Aorta (tissue), 5 donors: ENCODE measurements around the gene PTPRG. TPM values are rescaled to one million over a fixed set of nuclear protein-coding genes. Genes with fewer than 3 reads are reported as not detected.

Source experiments
- ATAC-seq: fragments of 200-7000 bp; cut with Tn5 transposase; one replicate; pipeline ENCODE4 v1.9.1; 2022; ENCODE audit warnings: moderate library complexity; ENCODE audit not compliant: low FRiP score
- DNase-seq, 2 donors: peaks; one replicate each; pipeline ENCODE4 v3.0.0-alpha.2; 2020
- H3K27ac ChIP-seq, 2 donors: one replicate each; pipeline ENCODE4 v1.5.1; 2013; ENCODE audit warnings: low read length in 2 of 2, mild to moderate bottlenecking in 2 of 2, moderate library complexity in 2 of 2, control low read depth in 1 of 2, inconsistent platforms in 1 of 2, low read depth in 1 of 2
- H3K27me3 ChIP-seq, 2 donors: one replicate each; pipeline ENCODE4 v1.6.1; 2013; ENCODE audit warnings: control low read depth in 1 of 2, low read length in 1 of 2, mild to moderate bottlenecking in 1 of 2, moderate library complexity in 1 of 2; ENCODE audit not compliant: insufficient read depth in 2 of 2, control insufficient read depth in 1 of 2
- H3K36me3 ChIP-seq, 2 donors: one replicate each; pipeline ENCODE4 v1.6.1; 2013; ENCODE audit warnings: control low read depth in 1 of 2, low read length in 1 of 2, mild to moderate bottlenecking in 1 of 2; ENCODE audit not compliant: insufficient read depth in 2 of 2, control insufficient read depth in 1 of 2
- H3K4me1 ChIP-seq, 2 donors: one replicate each; pipeline ENCODE4 v1.6.1; 2013; ENCODE audit warnings: low read length in 2 of 2, control low read depth in 1 of 2, mild to moderate bottlenecking in 1 of 2, moderate library complexity in 1 of 2; ENCODE audit not compliant: insufficient read depth in 2 of 2, control insufficient read depth in 1 of 2
- H3K4me3 ChIP-seq, 2 donors: one replicate each; pipeline ENCODE4 v1.5.1; 2013; ENCODE audit warnings: low read length in 2 of 2, control low read depth in 1 of 2, mild to moderate bottlenecking in 1 of 2
- H3K9me3 ChIP-seq: one replicate; pipeline ENCODE4 v1.6.1; 2013; ENCODE audit warnings: mild to moderate bottlenecking, low read length; ENCODE audit not compliant: control insufficient read depth
- WGBS, 2 donors: extraction: QIAGEN DNeasy Blood & Tissue Kit; methylation state at CpG; one replicate each; pipeline ENCODE4 v1.1.7; 2013; 5-methylcytosine and 5-hydroxymethylcytosine counted together
- intact Hi-C, 2 donors: fragments of 100-400 bp; cut with DNase I; formaldehyde crosslinking; loops; one replicate each; pipeline versions ENCODE4 v1.14.2 to v1.15.0; 2022
- polyA plus RNA-seq, 2 donors: library from polyadenylated mRNA; stranded (reverse); fragments of 200-250 nt; gene quantifications; one replicate each; pipeline ENCODE4 v1.2.3, GENCODE V29; 2013
- total RNA-seq, 2 donors: library from RNA; stranded (reverse); fragmentation: NEBNext Ultra II Directional; extraction: Animal tissue kit (Norgen Biotek cat#: 25700); gene quantifications; one replicate each; pipeline ENCODE4 v1.2.1, GENCODE V29; 2021
- donor health status: healthy with polysubstance abuse.
- donor health status: Bipolar disorder and iron deficiency.
- donor health status: DM: no; HTN: no; CAD: no.
- donor health status: DM: no; HTN: no; CAD: no.
- donor health status: DM: yes; HTN: yes; CAD: no.

PTPRG gene
- total and polyA plus RNA-seq, 4 donors: 5.3 to 150 (median 52.4) TPM

DNA sequence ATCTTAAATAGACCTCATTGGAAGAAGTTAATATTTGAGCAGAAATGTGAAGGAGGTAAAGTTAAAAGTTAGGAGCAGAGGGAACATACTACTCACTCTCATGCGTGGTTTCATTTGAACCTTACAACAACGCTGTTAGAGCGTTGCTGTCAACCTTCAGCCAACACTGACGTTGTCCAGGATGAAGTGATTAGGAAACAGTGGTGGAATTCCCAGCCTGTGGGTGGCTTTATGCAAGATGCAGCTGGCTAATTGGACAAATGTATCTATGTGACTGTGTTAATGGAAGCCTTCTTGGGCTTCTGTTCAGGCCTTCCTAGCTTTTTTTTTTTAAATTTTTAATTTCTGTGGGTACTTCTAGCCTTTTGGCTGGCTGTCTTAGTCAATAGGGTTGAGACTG lies 40.5 kb downstream of the PTPRG start:
- Histone ChIP-seq H3K4me3 (no peak overlapping the region), H3K27me3 (no peaks in the 10 kb centered on the region), H3K9me3 (no peaks in the 10 kb centered on the region), H3K4me1 (no peaks in the 10 kb centered on the region), H3K27ac (no peak overlapping the region), H3K36me3 (peaks cover 1 to 3% of the 10 kb centered on the region in 2 donors)
- WGBS, 2 donors: 90 to 92% methylated on average over 4 of the region's 4 CpGs
- DNase-seq: no peak
- intact Hi-C loops: no loop called here
- no peak for ATAC-seq

DNA sequence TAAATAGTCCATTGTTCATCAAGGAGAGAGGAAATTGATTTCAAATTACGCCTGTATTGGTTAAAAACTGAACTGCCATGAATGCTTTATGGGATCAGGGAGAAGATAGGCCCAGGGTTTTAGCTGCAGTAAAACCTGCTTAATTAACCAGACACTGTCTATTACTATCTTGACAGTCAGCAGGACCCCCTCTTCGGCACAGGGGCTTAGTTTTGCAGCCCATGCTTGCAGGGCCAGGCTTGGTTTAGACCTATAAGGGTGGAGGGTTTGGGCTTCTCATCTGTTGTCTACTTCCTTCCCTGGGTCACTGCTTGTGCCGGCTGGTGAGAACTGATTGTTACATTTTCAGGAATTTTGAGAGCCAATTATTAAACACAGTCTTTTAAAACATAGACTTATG lies 41.1 kb downstream of the PTPRG start:
- H3K36me3 ChIP-seq: peaks cover 1 to 3% of the 10 kb centered on the region in 2 donors
- H3K27ac ChIP-seq: no peak overlapping the region
- no peaks in the 10 kb centered on the region for H3K9me3 ChIP-seq
- no peak for ATAC-seq
- no peak for DNase-seq
- intact Hi-C loops: no loop called here
- no peaks in the 10 kb centered on the region for H3K4me1 ChIP-seq
- H3K4me3 ChIP-seq: no peak overlapping the region
- H3K27me3 ChIP-seq: no peaks in the 10 kb centered on the region
- WGBS, 2 donors: 91 to 95% methylated on average over 3 of the region's 3 CpGs

- no peaks in the 10 kb centered on the region for H3K27me3 ChIP-seq
- no peak for DNase-seq
- H3K4me1 ChIP-seq: no peaks in the 10 kb centered on the region
- no peak overlapping the region for H3K4me3 ChIP-seq
- H3K9me3 ChIP-seq: no peaks in the 10 kb centered on the region
- peaks cover 1 to 3% of the 10 kb centered on the region in 2 donors for H3K36me3 ChIP-seq
- intact Hi-C loops: no loop called here
- no peak overlapping the region for H3K27ac ChIP-seq
- ATAC-seq: no peak
- 92 to 95% methylated on average over 4 of the region's 4 CpGs for WGBS, 2 donors
Observed at GRCh38 chr3:61605589-61606175, 44.3 kb downstream of the PTPRG start.

- WGBS, 2 donors: 94 to 95% methylated on average over 6 of the region's 6 CpGs
Observed at GRCh38 chr3:61606196-61606595, 44.8 kb downstream of the PTPRG start.

DNA sequence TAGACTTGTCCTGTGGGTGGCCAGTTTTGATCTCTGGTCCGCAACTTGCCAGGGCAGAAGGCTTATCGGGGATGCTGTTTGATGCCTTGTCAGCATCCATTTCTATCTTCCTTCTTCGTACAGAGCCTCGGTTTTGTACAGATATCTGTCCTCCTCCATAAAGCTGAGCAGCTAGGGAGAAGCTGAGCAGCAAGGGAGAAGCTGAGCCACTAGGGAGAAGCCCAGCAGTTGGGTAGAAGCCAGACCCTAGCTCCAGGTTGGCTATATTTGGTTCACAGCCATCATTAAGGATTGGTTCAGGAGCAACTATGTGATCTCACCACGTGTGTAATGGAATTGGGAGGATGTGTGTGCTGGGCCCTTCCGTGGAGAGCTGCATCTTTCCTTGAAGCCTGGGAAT lies 46.7 kb downstream of the PTPRG start:
- H3K27me3 ChIP-seq: no peaks in the 10 kb centered on the region
- DNase-seq (no peak), ATAC-seq (no peak)
- H3K4me3 ChIP-seq: no peak overlapping the region
- intact Hi-C loops: no loop called here
- H3K9me3 ChIP-seq: no peaks in the 10 kb centered on the region
- H3K36me3 ChIP-seq: peaks cover 1 to 3% of the 10 kb centered on the region in 2 donors
- peaks cover 0 to 1% of the 10 kb centered on the region in 2 donors for H3K4me1 ChIP-seq
- WGBS, 2 donors: 79 to 85% methylated on average over 6 of the region's 6 CpGs
- no peak overlapping the region for H3K27ac ChIP-seq

More at GRCh38 chr3:61606196-61606595, 44.8 kb downstream of the PTPRG start:
- no peaks in the 10 kb centered on the region for H3K27me3 ChIP-seq
- intact Hi-C loops: no loop called here
- no peak overlapping the region for H3K4me3 ChIP-seq
- H3K9me3 ChIP-seq: no peaks in the 10 kb centered on the region
- no peak overlapping the region for H3K27ac ChIP-seq
- no peak for DNase-seq
- ATAC-seq: no peak
- H3K36me3 ChIP-seq: peaks cover 1 to 3% of the 10 kb centered on the region in 2 donors
- H3K4me1 ChIP-seq: no peaks in the 10 kb centered on the region

GRCh38 chr3:61608711-61609110 lies 47.3 kb downstream of the PTPRG start:
- intact Hi-C loops: no loop called here
- ATAC-seq (no peak), DNase-seq (no peak)
- no peaks in the 10 kb centered on the region for H3K27me3 ChIP-seq
- H3K4me3 ChIP-seq: no peak overlapping the region
- H3K27ac ChIP-seq: no peak overlapping the region
- H3K4me1 ChIP-seq: peaks cover 0 to 1% of the 10 kb centered on the region in 2 donors
- no peaks in the 10 kb centered on the region for H3K9me3 ChIP-seq
- H3K36me3 ChIP-seq: peaks cover 1 to 3% of the 10 kb centered on the region in 2 donors
- WGBS, 2 donors: 91 to 92% methylated on average over 5 of the region's 5 CpGs

DNA sequence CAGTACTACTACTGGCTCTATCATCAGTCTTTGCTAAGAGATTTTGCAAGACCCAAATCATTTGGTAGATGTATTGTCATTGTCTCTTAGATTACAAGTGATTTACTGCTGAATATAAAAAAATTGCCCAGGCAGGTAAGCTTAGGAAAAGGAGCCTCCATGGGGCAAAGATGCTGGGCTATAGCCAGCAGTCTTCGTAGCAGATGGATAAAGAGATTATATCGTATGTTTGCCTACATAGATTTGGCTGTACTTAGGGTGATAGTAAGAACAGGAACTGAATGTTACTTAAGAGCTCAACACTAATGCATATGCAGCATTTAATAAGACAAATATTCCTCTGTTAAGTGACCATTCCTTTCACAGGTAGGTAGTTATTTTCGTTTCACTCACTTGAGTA lies 48.9 kb downstream of the PTPRG start:
- peaks cover 0 to 1% of the 10 kb centered on the region in 2 donors for H3K4me1 ChIP-seq
- H3K27ac ChIP-seq: no peak overlapping the region
- peaks cover 1 to 3% of the 10 kb centered on the region in 2 donors for H3K36me3 ChIP-seq
- intact Hi-C loops: no loop called here
- DNase-seq (no peak), ATAC-seq (no peak)
- H3K4me3 ChIP-seq: no peak overlapping the region
- no peaks in the 10 kb centered on the region for H3K27me3 ChIP-seq
- WGBS, 2 donors: 62 to 65% methylated on average over 3 of the region's 3 CpGs
- no peaks in the 10 kb centered on the region for H3K9me3 ChIP-seq

- Histone ChIP-seq H3K9me3 (no peaks in the 10 kb centered on the region), H3K36me3 (no peaks in the 10 kb centered on the region), H3K4me3 (no peak overlapping the region), H3K27me3 (no peaks in the 10 kb centered on the region), H3K27ac (no peak overlapping the region), H3K4me1 (peaks cover 1 to 2% of the 10 kb centered on the region in 2 donors)
- intact Hi-C loops: no loop called here
- no peak for ATAC-seq
- 82 to 87% methylated on average over 13 of the region's 13 CpGs for WGBS, 2 donors
- DNase-seq: no peak
Observed at GRCh38 chr3:61612211-61613194, 51.1 kb downstream of the PTPRG start.
